NT2/D1 (cell line): ENCODE measurements around the gene HOXA9.

Experiments
- SUZ12 ChIP-seq: IDR thresholded peaks from 2 replicates; pipeline ENCODE4 v1.6.1; 2011; ENCODE audit not compliant: insufficient read length, insufficient read depth; ENCODE audit errors: extremely low read depth
- YY1 ChIP-seq: IDR thresholded peaks from 2 replicates; pipeline ENCODE4 v1.6.1; 2011; ENCODE audit not compliant: insufficient read length, insufficient read depth
- ZNF274 ChIP-seq: IDR thresholded peaks from 2 replicates; pipeline ENCODE4 v1.6.1; 2011; ENCODE audit warnings: mild to moderate bottlenecking, low read depth, low read length

- TF ChIP-seq ZNF274: no peak
- TF ChIP-seq SUZ12: peak; percentile 99
- no peak for TF ChIP-seq YY1
Observed at GRCh38 chr7:27139334-27140125, 25.8 kb downstream of the HOXA9 start.
